Cerebellar nuclear complex (tissue), 1 donor: ENCODE measurements around the gene GAS2L1.
"Not testable (repeated sequence)": the region's sequence is repeated elsewhere in the genome, so short reads cannot be mapped to it uniquely, and the experiment has no call there.

Experiments used
- DNase-seq, 2 experiments: peaks; one replicate each; lab custom pipeline; 2025; lab: John Stamatoyannopoulos, UW

The GAS2L1 gene

GRCh38 chr22:29342177-29342576 lies 35.7 kb downstream of the GAS2L1 start:
- no peak for DNase-seq

GRCh38 chr22:29342577-29343312 lies 36.3 kb downstream of the GAS2L1 start:
- peak in 1 of 2 experiments; percentile 7 for DNase-seq

- no peak for DNase-seq
Measured at GRCh38 chr22:29343313-29343805, 36.9 kb downstream of the GAS2L1 start.

- peak; percentile 94 to 99 for DNase-seq
Measured at GRCh38 chr22:29344137-29344536, 37.7 kb downstream of the GAS2L1 start.

GRCh38 chr22:29344889-29345288 lies 38.4 kb downstream of the GAS2L1 start:
- DNase-seq = not testable (repeated sequence)

- no peak for DNase-seq
Measured at GRCh38 chr22:29345932-29346331, 39.5 kb downstream of the GAS2L1 start.

- peak; percentile 55 to 82 for DNase-seq
Measured at GRCh38 chr22:29346659-29347058, 40.2 kb downstream of the GAS2L1 start.

- no peak for DNase-seq
Measured at GRCh38 chr22:29348041-29348440, 41.6 kb downstream of the GAS2L1 start.

- no peak for DNase-seq
Measured at GRCh38 chr22:29348956-29349355, 42.5 kb downstream of the GAS2L1 start.

- no peak for DNase-seq
Measured at GRCh38 chr22:29351042-29351441, 44.6 kb downstream of the GAS2L1 start.

GRCh38 chr22:29351891-29352290 lies 45.4 kb downstream of the GAS2L1 start:
- no peak for DNase-seq

GRCh38 chr22:29352778-29353177 lies 46.3 kb downstream of the GAS2L1 start:
- DNase-seq = no peak

- DNase-seq = no peak
Measured at GRCh38 chr22:29353286-29353685, 46.8 kb downstream of the GAS2L1 start.

- DNase-seq = no peak
Measured at GRCh38 chr22:29353860-29354259, 47.4 kb downstream of the GAS2L1 start.

- not testable (repeated sequence) for DNase-seq
Measured at GRCh38 chr22:29357193-29357890, 50.9 kb downstream of the GAS2L1 start.

GRCh38 chr22:29359469-29359868 lies 53.0 kb downstream of the GAS2L1 start:
- peak in 1 of 2 experiments; percentile 48 for DNase-seq
